H1 (cell line): ENCODE measurements around the gene APOL3. TPM values are rescaled to one million over a fixed set of nuclear protein-coding genes. Genes with fewer than 3 reads are reported as not detected.

ENCODE experiments used
- CTCF ChIA-PET: fragments of 300-600 bp; sonication (Branson Sonifier 250); formaldehyde crosslinking; loops from one replicate; lab custom pipeline; 2021; ENCODE audit not compliant: partially characterized antibody; lab: Charles Lee
- POLR2A ChIA-PET: fragments of 300-600 bp; sonication (Branson Sonifier 250); formaldehyde crosslinking; loops from one replicate; lab custom pipeline; 2021; ENCODE audit warnings: inconsistent platforms; ENCODE audit not compliant: partially characterized antibody; lab: Charles Lee
- DNase-seq, 2 experiments: peaks; one replicate each; pipeline versions ENCODE4 v3.0.0 to v3.0.0-alpha.2; 2010 to 2022; ENCODE audit warnings: low spot score in 2 of 2, low read depth in 1 of 2, mixed read lengths in 1 of 2
- FAIRE-seq: peaks from 2 replicates; lab custom pipeline; 2011; peaks lifted over from hg19 to GRCh38; lab: Jason Lieb, UNC
- H2AFZ ChIP-seq: 2 replicates; pipeline ENCODE4 v1.8.1; 2012; ENCODE audit warnings: low read length, inconsistent platforms
- H2AK5ac ChIP-seq: 2 replicates; pipeline ENCODE4 v1.6.1; 2013; ENCODE audit warnings: low read depth, low read length
- H2BK120ac ChIP-seq: replicated peaks from 2 replicates; pipeline ENCODE3; 2013; ENCODE audit warnings: low read depth, low read length, inconsistent platforms
- H2BK12ac ChIP-seq: 2 replicates; pipeline ENCODE4 v1.6.1; 2013; ENCODE audit warnings: low read depth, low read length
- H2BK15ac ChIP-seq: 2 replicates; pipeline ENCODE4 v1.6.1; 2013; ENCODE audit warnings: low read length
- H2BK20ac ChIP-seq: 2 replicates; pipeline ENCODE4 v1.6.1; 2013; ENCODE audit warnings: low read length
- H2BK5ac ChIP-seq: 2 replicates; pipeline ENCODE4 v1.6.1; 2013; ENCODE audit warnings: low read depth, low read length
- H3K14ac ChIP-seq: 2 replicates; pipeline ENCODE4 v1.6.1; 2013; ENCODE audit warnings: inconsistent platforms; ENCODE audit not compliant: insufficient read length
- H3K18ac ChIP-seq: 2 replicates; pipeline ENCODE4 v1.6.1; 2013; ENCODE audit warnings: low read length; ENCODE audit errors: extremely low read depth
- H3K23ac ChIP-seq: 2 replicates; pipeline ENCODE4 v1.6.1; 2013; ENCODE audit warnings: inconsistent platforms; ENCODE audit not compliant: insufficient read length
- H3K23me2 ChIP-seq: 2 replicates; pipeline ENCODE4 v1.6.1; 2013; ENCODE audit warnings: low read depth, low read length
- H3K27ac ChIP-seq: 2 replicates; pipeline ENCODE4 v1.6.1; 2011; ENCODE audit warnings: low read depth, low read length, inconsistent platforms
- H3K27me3 ChIP-seq, 4 experiments: replicated peaks in 1 of 4; 1 replicate in 1 of 4; 2 replicates in 3 of 4; pipeline versions ENCODE4 v1.6.1 to v1.8.1; 2011 to 2013; ENCODE audit warnings: low read length in 3 of 4, mild to moderate bottlenecking in 3 of 4, inconsistent platforms in 2 of 4, mixed read lengths in 2 of 4, moderate library complexity in 1 of 4; ENCODE audit not compliant: control insufficient read depth in 3 of 4, insufficient read depth in 3 of 4; ENCODE audit errors: extremely low read depth in 1 of 4
- H3K36me3 ChIP-seq, 4 experiments: 2 replicates each; pipeline versions ENCODE4 v1.6.1 to v1.8.1; 2011 to 2013; ENCODE audit warnings: mild to moderate bottlenecking in 4 of 4, low read length in 3 of 4, moderate library complexity in 2 of 4, control low read depth in 1 of 4, inconsistent platforms in 1 of 4; ENCODE audit not compliant: insufficient read depth in 4 of 4, control insufficient read depth in 2 of 4
- H3K4ac ChIP-seq: replicated peaks from 2 replicates; pipeline ENCODE3; 2013; ENCODE audit warnings: low read length, low read depth, mixed read lengths, inconsistent platforms; ENCODE audit not compliant: insufficient read length
- H3K4me1 ChIP-seq, 4 experiments: replicated peaks in 1 of 4; 1 replicate in 1 of 4; 2 replicates in 3 of 4; pipeline versions ENCODE4 v1.6.1 to v1.8.1; 2011 to 2013; ENCODE audit warnings: low read length in 3 of 4, inconsistent platforms in 2 of 4, mixed read lengths in 1 of 4; ENCODE audit not compliant: insufficient read depth in 4 of 4, control insufficient read depth in 3 of 4
- H3K4me2 ChIP-seq, 2 experiments: 2 replicates each; pipeline versions ENCODE4 v1.6.1 to v1.8.1; 2011 to 2013; ENCODE audit warnings: low read depth in 2 of 2, low read length in 2 of 2, control low read depth in 1 of 2, inconsistent platforms in 1 of 2, mild to moderate bottlenecking in 1 of 2; ENCODE audit not compliant: insufficient read depth in 1 of 2
- H3K4me3 ChIP-seq, 4 experiments: fragments of 200-600, 300-600 bp in 1 of 4; sonication (generic), shearing (Covaris generic), sonication (Bioruptor Twin) in 1 of 4; 2 replicates each; pipeline versions ENCODE4 v1.5.1 to v1.8.1; 2011 to 2016; ENCODE audit warnings: low read length in 4 of 4, low read depth in 3 of 4, control low read depth in 2 of 4, inconsistent platforms in 2 of 4, mild to moderate bottlenecking in 2 of 4, mixed read lengths in 1 of 4, moderate library complexity in 1 of 4; ENCODE audit not compliant: insufficient read depth in 2 of 4; ENCODE audit errors: extremely low read depth in 1 of 4
- H3K56ac ChIP-seq: replicated peaks from 2 replicates; pipeline ENCODE3; 2013; ENCODE audit warnings: low read depth, mild to moderate bottlenecking, mixed read lengths, low read length, inconsistent platforms; ENCODE audit not compliant: insufficient read length
- H3K79me1 ChIP-seq: 2 replicates; pipeline ENCODE4 v1.6.1; 2013; ENCODE audit warnings: low read depth, low read length, control low read depth
- H3K79me2 ChIP-seq, 2 experiments: 2 replicates each; pipeline versions ENCODE4 v1.6.1 to v1.8.1; 2012 to 2013; ENCODE audit warnings: low read length in 2 of 2, mild to moderate bottlenecking in 2 of 2, inconsistent platforms in 1 of 2; ENCODE audit not compliant: insufficient read depth in 2 of 2, control insufficient read depth in 1 of 2
- H3K9ac ChIP-seq, 4 experiments: replicated peaks in 1 of 4; 1 replicate in 1 of 4; 2 replicates in 3 of 4; pipeline versions ENCODE4 v1.6.1 to v1.8.1; 2011 to 2013; ENCODE audit warnings: low read depth in 3 of 4, low read length in 3 of 4, control low read depth in 2 of 4, mild to moderate bottlenecking in 2 of 4, moderate library complexity in 2 of 4, inconsistent platforms in 1 of 4; ENCODE audit errors: extremely low read depth in 1 of 4
- H3K9me3 ChIP-seq, 2 experiments: 2 replicates each; pipeline versions ENCODE4 v1.6.1 to v1.8.1; 2012 to 2013; ENCODE audit warnings: mild to moderate bottlenecking in 2 of 2, moderate library complexity in 2 of 2, control low read depth in 1 of 2, inconsistent platforms in 1 of 2, low read depth in 1 of 2, low read length in 1 of 2, mixed read lengths in 1 of 2; ENCODE audit not compliant: insufficient read depth in 2 of 2
- H4K20me1 ChIP-seq, 2 experiments: replicated peaks in 1 of 2; 2 replicates each; pipeline versions ENCODE3 to v1.8.1; 2011 to 2013; ENCODE audit warnings: inconsistent platforms in 2 of 2, low read length in 2 of 2, mild to moderate bottlenecking in 1 of 2; ENCODE audit not compliant: insufficient read depth in 2 of 2, control insufficient read depth in 1 of 2
- H4K5ac ChIP-seq: 2 replicates; pipeline ENCODE4 v1.6.1; 2013; ENCODE audit warnings: low read length, low read depth, mixed read lengths, inconsistent platforms; ENCODE audit not compliant: insufficient read length
- H4K8ac ChIP-seq: 2 replicates; pipeline ENCODE4 v1.8.0; 2013; ENCODE audit warnings: mild to moderate bottlenecking, moderate library complexity, low read length, inconsistent platforms; ENCODE audit not compliant: insufficient read depth; ENCODE audit errors: extremely low read depth
- H4K91ac ChIP-seq: replicated peaks from 2 replicates; pipeline ENCODE3; 2013; ENCODE audit warnings: low read length, mixed read lengths, inconsistent platforms; ENCODE audit not compliant: insufficient read length
- MAFK ChIP-seq: IDR thresholded peaks from 2 replicates; pipeline ENCODE4 v1.6.1; 2012; ENCODE audit warnings: low read depth, mild to moderate bottlenecking, improper control_type of control experiment, low read length
- RBBP5 ChIP-seq: IDR thresholded peaks from 2 replicates; pipeline ENCODE4 v1.7.1; 2012; ENCODE audit warnings: low read depth, mild to moderate bottlenecking, inconsistent platforms, low read length, moderate library complexity, borderline replicate concordance
- WGBS, 2 experiments: shearing (Covaris generic) in 1 of 2; methylation state at CpG; one replicate each; pipeline versions ENCODE4 v1.1.6 to v1.1.7; 2013 to 2015; ENCODE audit warnings: low lambda C conversion rate in 2 of 2, mixed read lengths in 2 of 2, inconsistent platforms in 1 of 2, low coverage in 1 of 2, missing lambda C conversion rate in 1 of 2; ENCODE audit not compliant: insufficient replicate concordance in 2 of 2, insufficient coverage in 1 of 2, insufficient read length in 1 of 2; ENCODE audit errors: extremely low coverage in 1 of 2, missing lambda C conversion rate in 1 of 2; 5-methylcytosine and 5-hydroxymethylcytosine counted together
- polyA plus RNA-seq, 7 experiments: library from polyadenylated mRNA; depleted of rRNA in 3 of 7; stranded (reverse) in 5 of 7; unstranded in 2 of 7; fragments of >200 nt in 5 of 7; fragments of 200-250 nt in 2 of 7; gene quantifications; 1 replicate in 5 of 7; 2 replicates in 1 of 7; 4 replicates in 1 of 7; pipeline versions ENCODE4 v1.2.1 to v1.2.3, GENCODE V29; 2011 to 2013; ENCODE audit warnings: missing spikeins in 2 of 7, mixed read lengths in 2 of 7
- total RNA-seq: library from RNA; stranded (reverse); fragmentation: NEBNext Ultra II Directional; extraction: Animal tissue kit (Norgen Biotek cat#: 25700); gene quantifications from 2 replicates; pipeline ENCODE4 v1.2.1, GENCODE V29; 2021

The APOL3 gene
- total and polyA plus RNA-seq, 2 of the 8 experiments (the other 6 are each of a cell fraction or from before 2014, with no cell fraction given), result 0.12 TPM; not detected in 1

DNA sequence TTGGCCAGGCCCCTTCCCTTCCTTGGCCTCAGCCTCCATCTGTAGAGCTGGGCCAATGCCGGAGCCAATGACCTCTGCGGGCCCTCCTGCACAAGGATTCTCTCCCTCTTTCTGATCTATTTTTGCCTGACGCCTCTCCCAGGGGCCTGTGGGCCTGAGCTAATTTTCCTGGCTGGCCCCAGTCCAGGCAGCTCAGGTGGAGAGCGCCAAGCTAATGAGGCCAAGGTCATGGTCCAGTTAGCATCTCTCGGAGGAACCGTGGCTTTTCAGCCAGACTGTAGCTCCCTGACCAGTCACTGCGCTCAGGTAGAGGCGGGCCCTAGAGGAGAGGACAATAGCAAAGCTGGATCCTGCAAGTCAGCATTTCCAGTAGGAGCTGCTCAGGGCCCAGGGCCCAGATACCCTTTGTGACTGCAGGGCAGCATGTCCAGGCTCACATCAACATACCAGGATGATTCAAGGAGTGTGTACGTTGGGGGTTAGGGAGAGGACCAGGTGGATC is 43.5 kb downstream of the APOL3 start:
- Histone ChIP-seq H2BK15ac (no peak overlapping the region), H4K91ac (no peak overlapping the region)
- TF ChIP-seq MAFK (0 out of 2 replicates have a peak, but pooled peaks have one; percentile 16), RBBP5 (no peak)
- TF ChIP-seq, all 59 proteins: peak for 1
- no peak overlapping the region for H2BK5ac ChIP-seq
- no peak overlapping the region; the same call in 1 of the 2 replicates for H2AFZ ChIP-seq
- no peak overlapping the region for H3K4me2 ChIP-seq
- no peak overlapping the region for H3K23ac ChIP-seq
- no peaks in the 10 kb centered on the region for H3K79me1 ChIP-seq
- H4K20me1 ChIP-seq, result no peaks in the 10 kb centered on the region
- H3K79me2 ChIP-seq, result no peaks in the 10 kb centered on the region
- no peak overlapping the region for H2AK5ac ChIP-seq
- H3K56ac ChIP-seq, result no peak overlapping the region
- no peak overlapping the region for H3K9ac ChIP-seq
- no peak overlapping the region for H3K4ac ChIP-seq
- no peak for DNase-seq
- ChIA-PET CTCF (interaction anchor here (0.5 to 1.9 kb wide), 8 partner anchors 9 to 826 kb away, joined by 3 to 9 read pairs (median 3); no protein-coding TSS in a partner anchor), POLR2A (interaction anchor here (0.8 kb wide), 1 partner anchor 94 kb away, joined by 4 read pairs; no protein-coding TSS in a partner anchor)
- no peak overlapping the region; the same call in 1 of the 2 replicates for H2BK20ac ChIP-seq
- H3K18ac ChIP-seq, result no peak overlapping the region
- H3K36me3 ChIP-seq, result no peaks in the 10 kb centered on the region
- H3K23me2 ChIP-seq, result no peaks in the 10 kb centered on the region
- no peak overlapping the region for H3K27ac ChIP-seq
- H2BK120ac ChIP-seq, result no peak overlapping the region
- WGBS, 2 experiments, result 93% methylated on average over 8 of the region's 9 CpGs; no CpG with 5 or more reads in 1 of the 2 experiments
- H3K4me1 ChIP-seq, result no peaks in the 10 kb centered on the region
- no peak for FAIRE-seq
- no peaks in the 10 kb centered on the region; a peak in 1 of 7 replicates for H3K27me3 ChIP-seq
- H4K8ac ChIP-seq, result no peak overlapping the region; the same call in 1 of the 2 replicates
- H4K5ac ChIP-seq, result no peak overlapping the region
- no peak overlapping the region for H2BK12ac ChIP-seq
- no peaks in the 10 kb centered on the region for H3K9me3 ChIP-seq
- H3K14ac ChIP-seq, result no peak overlapping the region
- H3K4me3 ChIP-seq, result no peak overlapping the region
